GM12891 (cell line): ENCODE results near the gene FHIT.

Experiments
- PAX5 ChIP-seq: IDR thresholded peaks from 2 replicates; pipeline ENCODE4 v1.6.1; 2011; ENCODE audit warnings: low read length, moderate library complexity, mild to moderate bottlenecking; ENCODE audit not compliant: insufficient read depth, severe bottlenecking
- POLR2A ChIP-seq: IDR thresholded peaks from 2 replicates; pipeline ENCODE4 v1.6.1; 2011; ENCODE audit warnings: low read depth, low read length, control low read depth
- POLR2AphosphoS5 ChIP-seq: IDR thresholded peaks from 2 replicates; pipeline ENCODE4 v1.6.1; 2011; ENCODE audit warnings: low read depth, low read length, control low read depth
- POU2F2 ChIP-seq: IDR thresholded peaks from 2 replicates; pipeline ENCODE4 v1.6.1; 2011; ENCODE audit warnings: low read depth, mild to moderate bottlenecking, control low read depth, low read length, moderate library complexity
- SPI1 ChIP-seq: IDR thresholded peaks from 2 replicates; pipeline ENCODE4 v1.6.1; 2011; ENCODE audit warnings: low read depth, low read length, control low read depth
- TAF1 ChIP-seq: IDR thresholded peaks from 2 replicates; pipeline ENCODE4 v1.6.1; 2011; ENCODE audit warnings: low read depth, low read length, control low read depth

GRCh38 chr3:60120245-60120644, 1131.0 kb downstream of the FHIT start:
- TF ChIP-seq TAF1 (no peak), SPI1 (no peak), POLR2A (no peak), POLR2AphosphoS5 (no peak), PAX5 (no peak), POU2F2 (no peak)
